ENCODE measurements around the gene HBD.

GRCh38 chr11:5283086-5283485, 48.8 kb upstream of the HBD start:
- TF ChIP-seq EZH2 (IDR thresholded peaks at IDR 0.05; ENCODE audit: insufficient read depth, poor library complexity, severe bottlenecking) (no peak), EZH2phosphoT487 (IDR thresholded peaks at IDR 0.05; ENCODE audit: insufficient read depth, low read depth) (no peak)
